HCT116 (cell line): Measurements from ENCODE around the gene DNMT3A. TPM values are rescaled to one million over a fixed set of nuclear protein-coding genes. Genes with fewer than 3 reads are reported as not detected.
A peak's percentile ranks its signal among the peaks of the same experiment; 100 is the strongest.

ENCODE experiments used
- microRNA counts: library from miRNA; unstranded; fragments of <30 nt; microRNA quantifications from one replicate; lab custom pipeline; 2015
- microRNA-seq: library from miRNA; unstranded; fragments of <30 nt; microRNA quantifications from one replicate; pipeline ENCODE4, GENCODE V29; 2016; ENCODE audit warnings: borderline number of aligned reads
- total RNA-seq: library from RNA; stranded (reverse); gene quantifications from one replicate; pipeline ENCODE4 v1.2.1, GENCODE V29; 2021; ENCODE audit not compliant: unreplicated experiment

The DNMT3A gene
- total RNA-seq, 1 experiment from 2014 or later: 14.3 TPM

MicroRNAs within 50 kb of the gene (microRNA counts, 767-probe panel; counts per million panel counts)
- microRNA hsa-miR-1301 (lab: Ali Mortazavi, UCI): not detected

Small RNA genes within 50 kb of the gene (microRNA-seq; reads per million reads assigned to microRNA genes)
- 538 reads per million, percentile 77 among the genes with 10 or more reads in this experiment for gene MIR1301

Other genes starting within 250 kb of the DNMT3A start
- gene POMC, start 173.3 kb downstream of the DNMT3A start, total RNA-seq: not detected